Common myeloid progenitor, CD34-positive (primary cell): ENCODE data around the gene NDUFA12.
A peak's percentile ranks its signal among the peaks of the same experiment; 100 is the strongest.

Source experiments
- CTCF ChIA-PET: fragments of 350-600 bp; sonication (Branson Sonifier 250); formaldehyde crosslinking; loops from one replicate; lab custom pipeline; 2021; ENCODE audit warnings: antibody characterized with exemption; lab: Charles Lee
- POLR2A ChIA-PET: fragments of 350-600 bp; sonication (Branson Sonifier 250); formaldehyde crosslinking; loops from one replicate; lab custom pipeline; 2021; ENCODE audit warnings: antibody characterized with exemption; lab: Charles Lee
- DNase-seq, 3 donors: peaks; one replicate each; pipeline versions ENCODE4 v3.0.0 to v3.0.0-alpha.2; 2013
- H3K27ac ChIP-seq, 2 experiments: 1 replicate in 1 of 2; 2 replicates in 1 of 2; pipeline ENCODE4 v1.7.0; 2013; ENCODE audit warnings: inconsistent platforms in 2 of 2, low read length in 2 of 2, mild to moderate bottlenecking in 2 of 2, low read depth in 1 of 2, moderate library complexity in 1 of 2; ENCODE audit not compliant: severe bottlenecking in 2 of 2, insufficient read depth in 1 of 2, poor library complexity in 1 of 2
- H3K27me3 ChIP-seq, 5 experiments: replicated peaks in 2 of 5; 1 replicate in 3 of 5; 2 replicates in 2 of 5; pipeline versions ENCODE4 v1.6.1 to v1.7.0; 2013; ENCODE audit warnings: low read length in 4 of 5, mild to moderate bottlenecking in 2 of 5, moderate library complexity in 2 of 5, inconsistent platforms in 1 of 5; ENCODE audit not compliant: insufficient read depth in 5 of 5, control insufficient read depth in 4 of 5
- H3K36me3 ChIP-seq, 4 experiments: 1 replicate in 2 of 4; 2 replicates in 2 of 4; pipeline versions ENCODE4 v1.6.1 to v1.7.0; 2013; ENCODE audit warnings: low read length in 3 of 4, control low read depth in 1 of 4, mild to moderate bottlenecking in 1 of 4; ENCODE audit not compliant: control insufficient read depth in 4 of 4, insufficient read depth in 4 of 4
- H3K4me1 ChIP-seq, 4 experiments: 1 replicate in 3 of 4; 2 replicates in 1 of 4; pipeline versions ENCODE4 v1.6.1 to v1.7.1; 2013; ENCODE audit warnings: low read length in 3 of 4, mild to moderate bottlenecking in 3 of 4, control low read depth in 1 of 4, inconsistent platforms in 1 of 4, moderate library complexity in 1 of 4; ENCODE audit not compliant: control insufficient read depth in 4 of 4, insufficient read depth in 4 of 4; ENCODE audit errors: control extremely low read depth in 1 of 4
- H3K4me3 ChIP-seq, 7 experiments: 1 replicate in 4 of 7; 2 replicates in 3 of 7; pipeline versions ENCODE4 v1.5.1 to v1.7.0; 2013; ENCODE audit warnings: mild to moderate bottlenecking in 7 of 7, low read length in 6 of 7, moderate library complexity in 6 of 7, inconsistent platforms in 2 of 7, low read depth in 2 of 7, control low read depth in 1 of 7; ENCODE audit not compliant: insufficient read depth in 4 of 7, control insufficient read depth in 1 of 7; ENCODE audit errors: extremely low read depth in 1 of 7
- H3K9me3 ChIP-seq, 5 experiments: 1 replicate in 4 of 5; 2 replicates in 1 of 5; pipeline versions ENCODE4 v1.6.1 to v1.7.1; 2013; ENCODE audit warnings: low read length in 4 of 5, mild to moderate bottlenecking in 2 of 5, inconsistent platforms in 1 of 5, low read depth in 1 of 5, moderate library complexity in 1 of 5; ENCODE audit not compliant: control insufficient read depth in 4 of 5, insufficient read depth in 2 of 5; ENCODE audit errors: control extremely low read depth in 1 of 5
- WGBS: methylation state at CpG from one replicate; pipeline ENCODE4 v1.1.5; 2013; ENCODE audit not compliant: insufficient coverage; 5-methylcytosine and 5-hydroxymethylcytosine counted together

NDUFA12 gene

GRCh38 chr12:95014554-95014953 lies 11.1 kb upstream of the NDUFA12 start:
- DNase-seq = peak in 1 of 3 donors; percentile 13
- H3K27me3 ChIP-seq = no peaks in the 10 kb centered on the region
- H3K9me3 ChIP-seq = no peaks in the 10 kb centered on the region
- POLR2A ChIA-PET = no interaction called here
- no peak overlapping the region for H3K4me3 ChIP-seq
- H3K4me1 ChIP-seq = no peaks in the 10 kb centered on the region
- peaks cover 0 to 2% (median 0%) of the 10 kb centered on the region in 4 experiments for H3K36me3 ChIP-seq
- CTCF ChIA-PET = interaction anchor here (0.6 to 1.9 kb wide), 3 partner anchors 10 to 149 kb away, joined by 3 to 4 read pairs (median 3); no protein-coding TSS in a partner anchor
- no peak overlapping the region for H3K27ac ChIP-seq

- no peak overlapping the region for H3K27ac ChIP-seq
- no peak for DNase-seq
- no peak overlapping the region for H3K4me3 ChIP-seq
- peaks cover 5 to 19% (median 12%) of the 10 kb centered on the region in 4 experiments for H3K4me1 ChIP-seq
- ChIA-PET POLR2A (no interaction called here), CTCF (no interaction called here)
- no peaks in the 10 kb centered on the region for H3K36me3 ChIP-seq
- peaks cover 2 to 11% (median 4%) of the 10 kb centered on the region in 5 experiments for H3K9me3 ChIP-seq
- WGBS = 100% methylated on average over 3 of the region's 4 CpGs
- H3K27me3 ChIP-seq = no peaks in the 10 kb centered on the region
Measured at GRCh38 chr12:95006206-95006605, 2.7 kb upstream of the NDUFA12 start.

- WGBS = 75% methylated on average over 1 of the region's 2 CpGs
- Histone ChIP-seq H3K4me3 (no peak overlapping the region), H3K27me3 (no peaks in the 10 kb centered on the region), H3K27ac (no peak overlapping the region), H3K4me1 (peaks cover 5 to 21% (median 12%) of the 10 kb centered on the region in 4 experiments), H3K9me3 (peaks cover 2 to 11% (median 4%) of the 10 kb centered on the region in 5 experiments), H3K36me3 (peaks cover 0 to 10% (median 5%) of the 10 kb centered on the region in 4 experiments)
- POLR2A ChIA-PET = no interaction called here
- CTCF ChIA-PET = interaction anchor here (1.0 to 1.2 kb wide), 2 partner anchors 9 to 23 kb away, joined by 3 to 4 read pairs; no protein-coding TSS in a partner anchor
- DNase-seq = peak; percentile 14 to 47 (median 43)
Measured at GRCh38 chr12:95004610-95005009, 1.1 kb upstream of the NDUFA12 start.

- Histone ChIP-seq H3K9me3 (peaks cover 2 to 11% (median 4%) of the 10 kb centered on the region in 5 experiments), H3K4me1 (peaks cover 5 to 21% (median 12%) of the 10 kb centered on the region in 4 experiments), H3K36me3 (peaks cover 0 to 10% (median 5%) of the 10 kb centered on the region in 4 experiments), H3K4me3 (peak overlapping the region; percentile 78 to 100 (median 95)), H3K27me3 (no peaks in the 10 kb centered on the region), H3K27ac (peak overlapping the region; percentile 25 to 96)
- ChIA-PET CTCF (interaction anchor here (0.8 to 1.8 kb wide), 4 partner anchors 10 to 23 kb away, joined by 3 to 4 read pairs (median 4); no protein-coding TSS in a partner anchor), POLR2A (interaction anchor here (1.0 kb wide), 1 partner anchor 12 kb away, joined by 3 read pairs; no protein-coding TSS in a partner anchor)
- DNase-seq = no peak
- 67% methylated on average over 10 of the region's 15 CpGs for WGBS
Measured at GRCh38 chr12:95003921-95004272, 400 bp upstream of the NDUFA12 start.

GRCh38 chr12:95002754-95003153 lies 743 bp downstream of the NDUFA12 start:
- POLR2A ChIA-PET = interaction anchor here (1.0 kb wide), 1 partner anchor 13 kb away, joined by 3 read pairs; no protein-coding TSS in a partner anchor
- no CpG with 5 or more reads among the region's 3 CpGs for WGBS
- no peaks in the 10 kb centered on the region for H3K27me3 ChIP-seq
- H3K27ac ChIP-seq = peak overlapping the region; percentile 88 to 96
- peak overlapping the region; percentile 78 to 100 (median 95) for H3K4me3 ChIP-seq
- H3K9me3 ChIP-seq = peaks cover 0 to 8% (median 2%) of the 10 kb centered on the region in 5 experiments
- H3K36me3 ChIP-seq = peaks cover 0 to 10% (median 5%) of the 10 kb centered on the region in 4 experiments
- DNase-seq = peak; percentile 4 to 45 (median 28)
- CTCF ChIA-PET = interaction anchor here (1.8 kb wide), 1 partner anchor 17 kb away, joined by 4 read pairs; no protein-coding TSS in a partner anchor
- peaks cover 5 to 24% (median 16%) of the 10 kb centered on the region in 4 experiments for H3K4me1 ChIP-seq

- Histone ChIP-seq H3K27ac (no peak overlapping the region), H3K9me3 (no peaks in the 10 kb centered on the region), H3K27me3 (no peaks in the 10 kb centered on the region), H3K4me1 (peaks cover 5 to 16% (median 13%) of the 10 kb centered on the region in 4 experiments), H3K4me3 (no peak overlapping the region), H3K36me3 (peaks cover 6 to 23% (median 12%) of the 10 kb centered on the region in 4 experiments)
- CTCF ChIA-PET = no interaction called here
- WGBS = no CpG with 5 or more reads among the region's 4 CpGs
- POLR2A ChIA-PET = no interaction called here
- DNase-seq = peak; percentile 5 to 45 (median 28)
Measured at GRCh38 chr12:94998326-94998725, 5.2 kb downstream of the NDUFA12 start.

GRCh38 chr12:94997726-94998125 lies 5.8 kb downstream of the NDUFA12 start:
- Histone ChIP-seq H3K4me1 (peaks cover 1 to 10% (median 8%) of the 10 kb centered on the region in 4 experiments), H3K9me3 (no peaks in the 10 kb centered on the region), H3K4me3 (no peak overlapping the region), H3K27me3 (no peaks in the 10 kb centered on the region), H3K36me3 (peaks cover 10 to 25% (median 12%) of the 10 kb centered on the region in 4 experiments), H3K27ac (no peak overlapping the region)
- CTCF ChIA-PET = interaction anchor here (0.6 kb wide), 1 partner anchor 17 kb away, joined by 3 read pairs; no protein-coding TSS in a partner anchor
- no peak for DNase-seq
- POLR2A ChIA-PET = no interaction called here
